Eye (tissue), 1 donor: ENCODE data around the gene CUX1.
"Not testable (repeated sequence)": the region's sequence is repeated elsewhere in the genome, so short reads cannot be mapped to it uniquely, and the experiment has no call there.

Experiments
- DNase-seq: peaks from one replicate; pipeline ENCODE4 v3.0.0-alpha.2; 2015

CUX1 gene

DNA sequence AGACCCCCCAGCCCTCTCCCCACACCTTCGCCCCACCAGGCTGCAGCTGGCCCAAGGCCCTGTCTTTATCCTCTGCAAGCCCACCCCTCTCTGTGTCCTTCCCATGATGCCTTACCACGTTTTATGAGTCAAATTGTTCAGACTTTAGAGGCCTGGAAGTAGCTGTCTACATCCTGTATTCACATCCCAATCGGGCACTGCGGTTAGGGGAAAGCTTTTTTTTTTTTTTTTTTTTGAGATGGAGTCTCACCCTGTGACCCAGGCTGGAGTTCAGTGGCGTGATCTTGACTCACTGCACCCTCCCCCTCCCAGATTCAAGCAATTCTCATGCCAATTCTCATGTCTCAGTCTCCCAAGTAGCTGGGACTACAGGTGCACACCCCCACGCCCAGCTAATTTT is 347.7 kb downstream of the CUX1 start:
- no peak for DNase-seq

DNA sequence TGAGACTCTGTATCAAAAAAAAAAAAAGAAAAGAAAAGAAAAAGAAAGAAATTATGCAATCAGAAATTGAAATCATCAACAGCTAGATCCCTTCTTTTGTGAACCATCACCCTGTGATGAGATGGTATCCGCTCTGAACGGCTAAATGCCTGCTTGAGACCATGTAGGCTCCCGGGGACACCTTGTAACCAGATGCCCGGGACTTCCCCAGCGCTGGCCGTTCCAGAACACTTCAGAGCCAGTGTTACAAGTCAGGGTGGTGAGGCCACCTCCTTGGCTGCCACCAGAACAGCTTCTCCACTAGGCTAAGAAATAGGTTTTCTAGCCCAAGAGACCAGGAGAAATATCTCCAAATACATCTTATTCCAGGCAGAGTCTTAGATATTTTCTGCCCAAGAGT is 349.8 kb downstream of the CUX1 start:
- DNase-seq = no peak

DNA sequence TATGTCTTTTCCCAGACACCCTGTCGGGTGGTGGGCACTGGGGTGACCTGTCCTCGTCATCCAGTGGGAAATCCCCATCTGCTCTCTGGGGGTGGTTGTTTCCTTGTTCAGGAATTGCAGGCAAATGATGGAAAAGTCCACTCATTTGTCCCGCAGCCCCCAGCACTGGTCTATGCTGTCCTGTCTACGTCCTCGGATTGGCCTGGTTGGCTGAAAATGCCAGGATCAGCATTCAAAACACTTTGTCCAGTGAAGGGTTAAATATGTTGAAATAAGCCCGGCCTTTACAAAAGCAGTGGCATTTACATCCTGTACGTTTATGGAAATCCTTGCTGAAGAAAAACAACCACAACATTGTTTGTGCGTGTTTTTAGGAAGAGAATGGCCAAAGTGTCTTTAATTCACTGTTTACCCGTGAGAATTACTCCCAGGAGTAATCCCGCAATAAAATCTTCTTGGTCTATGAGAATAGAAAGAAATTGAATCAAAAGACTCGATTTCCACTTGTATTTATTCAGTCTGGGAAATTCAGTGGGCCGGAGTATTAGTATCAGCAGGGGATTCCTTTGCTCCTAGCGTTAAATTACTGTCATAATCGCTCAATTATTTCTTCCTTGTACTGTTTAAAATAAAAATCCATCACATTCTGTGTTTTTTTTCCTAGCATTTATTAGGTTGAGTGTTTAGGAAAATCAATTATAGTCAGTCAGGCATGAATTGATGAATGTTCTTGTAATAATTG is 352.4 kb downstream of the CUX1 start:
- DNase-seq = peak; percentile 62

- DNase-seq = no peak
These were observed 353.1 kb downstream of the CUX1 start for GRCh38 chr7:102170393-102170970.

- no peak for DNase-seq
These were observed 356.2 kb downstream of the CUX1 start for GRCh38 chr7:102173669-102174068.

GRCh38 chr7:102175423-102176170 is 358.2 kb downstream of the CUX1 start:
- no peak for DNase-seq

GRCh38 chr7:102178410-102178809 is 361.0 kb downstream of the CUX1 start:
- no peak for DNase-seq

GRCh38 chr7:102180727-102181126 is 363.3 kb downstream of the CUX1 start:
- DNase-seq = no peak

DNA sequence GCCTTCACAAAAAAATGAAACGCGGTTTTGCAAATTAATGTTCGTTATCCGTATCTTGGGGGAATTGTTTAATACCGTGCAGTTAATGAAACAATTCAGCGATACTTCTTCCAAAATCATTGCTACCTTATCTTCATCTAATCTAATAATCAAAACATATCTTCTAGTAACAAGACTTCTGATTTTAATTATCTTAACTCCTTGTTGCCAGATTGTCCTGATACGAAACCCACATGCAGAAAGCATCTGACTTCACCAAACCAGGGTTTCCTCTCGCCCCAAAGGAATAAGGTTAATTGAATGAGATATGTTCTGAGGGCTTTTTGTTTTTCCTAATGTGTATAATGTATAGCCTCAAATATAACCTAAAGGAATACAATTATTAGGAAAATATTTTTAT is 364.1 kb downstream of the CUX1 start:
- no peak for DNase-seq

DNA sequence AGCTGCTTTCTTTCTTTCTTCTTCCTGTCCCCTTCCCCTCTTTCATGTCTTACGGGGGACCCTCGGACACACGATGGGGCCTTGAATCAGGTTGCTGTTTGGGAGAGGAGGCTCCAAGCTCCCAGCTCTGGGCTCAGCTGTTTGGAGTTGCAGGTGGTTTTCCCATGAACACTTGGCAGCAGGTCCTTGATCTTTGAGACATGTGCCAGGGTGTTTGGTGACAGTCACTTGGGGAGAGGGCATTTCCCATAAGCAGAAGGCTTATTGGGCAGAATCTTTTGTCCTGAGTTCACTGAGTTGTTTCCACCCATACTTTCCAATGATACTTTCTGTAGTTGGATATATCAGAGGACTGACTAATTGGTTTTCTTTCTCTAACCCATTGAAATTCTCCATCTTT is 364.6 kb downstream of the CUX1 start:
- DNase-seq = no peak

- not testable (repeated sequence) for DNase-seq
These were observed 366.4 kb downstream of the CUX1 start for GRCh38 chr7:102183848-102184247.

- DNase-seq = no peak
These were observed 366.9 kb downstream of the CUX1 start for GRCh38 chr7:102184303-102184702.

GRCh38 chr7:102185796-102186195 is 368.4 kb downstream of the CUX1 start:
- no peak for DNase-seq

GRCh38 chr7:102186306-102186705 is 368.9 kb downstream of the CUX1 start:
- no peak for DNase-seq

GRCh38 chr7:102188746-102189145 is 371.3 kb downstream of the CUX1 start:
- DNase-seq = peak; percentile 13

- DNase-seq = no peak
These were observed 372.3 kb downstream of the CUX1 start for GRCh38 chr7:102189756-102190155.

- DNase-seq = no peak
These were observed 373.4 kb downstream of the CUX1 start for GRCh38 chr7:102190776-102191350.

DNA sequence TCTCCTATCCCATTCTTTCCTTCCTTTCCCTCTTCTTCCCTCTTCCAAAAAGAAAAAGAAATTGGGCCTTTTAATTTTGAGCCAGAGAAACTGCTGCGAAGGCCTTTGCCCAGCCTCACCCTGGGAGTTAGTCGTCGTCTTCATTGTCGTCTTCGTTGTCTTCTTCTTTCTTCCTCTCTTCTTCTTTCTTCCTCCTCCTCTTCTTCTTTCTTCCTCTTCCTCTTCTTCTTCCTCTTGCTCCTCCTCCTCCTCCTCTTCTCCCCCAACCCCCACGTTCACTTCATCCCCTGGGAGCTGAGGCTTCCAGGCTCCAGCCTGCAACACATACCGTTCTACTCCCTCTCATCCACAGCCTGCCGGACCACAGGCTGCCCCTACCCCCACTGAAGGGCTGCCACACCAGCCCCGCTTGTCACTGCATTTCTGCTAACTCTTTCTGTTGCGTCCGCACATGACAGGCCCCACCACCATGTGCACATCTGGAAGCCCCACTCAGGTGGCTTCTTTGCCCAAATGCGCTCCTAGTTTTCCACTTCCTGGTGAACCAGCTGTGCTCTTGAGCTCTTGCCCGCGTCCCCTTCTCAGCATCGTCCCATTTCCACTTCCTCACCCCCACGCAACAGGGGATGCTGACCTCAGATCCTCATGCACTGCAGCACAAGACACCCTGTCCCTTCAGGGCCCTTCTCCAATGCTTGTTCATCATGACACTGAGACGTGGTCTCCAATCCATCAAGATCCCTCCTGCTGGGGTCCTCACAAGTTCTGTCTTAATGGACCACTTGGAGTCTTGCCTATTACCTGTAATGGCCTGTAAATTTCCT is 374.3 kb downstream of the CUX1 start:
- DNase-seq = no peak

DNA sequence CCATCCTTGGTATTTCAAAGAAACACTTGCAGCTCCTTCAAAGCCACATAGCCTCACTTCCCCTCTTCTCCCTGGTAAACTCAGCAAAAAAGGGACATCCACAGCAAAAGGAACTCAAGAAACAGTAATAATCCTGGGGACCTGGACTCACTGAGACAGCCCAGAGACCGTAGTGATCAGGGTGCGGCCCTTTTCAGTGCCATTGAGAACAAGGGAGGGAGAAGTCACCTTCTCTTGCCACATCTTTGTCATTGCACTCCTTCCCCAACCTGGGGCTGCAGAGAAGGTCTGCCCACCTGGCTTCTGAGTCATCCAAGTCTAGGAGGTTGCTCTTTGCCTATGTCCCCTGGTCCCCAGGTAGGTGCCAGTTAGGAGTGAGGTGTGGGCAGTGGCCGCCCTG is 375.4 kb downstream of the CUX1 start:
- no peak for DNase-seq

GRCh38 chr7:102193806-102194205 is 376.4 kb downstream of the CUX1 start:
- DNase-seq = no peak

DNA sequence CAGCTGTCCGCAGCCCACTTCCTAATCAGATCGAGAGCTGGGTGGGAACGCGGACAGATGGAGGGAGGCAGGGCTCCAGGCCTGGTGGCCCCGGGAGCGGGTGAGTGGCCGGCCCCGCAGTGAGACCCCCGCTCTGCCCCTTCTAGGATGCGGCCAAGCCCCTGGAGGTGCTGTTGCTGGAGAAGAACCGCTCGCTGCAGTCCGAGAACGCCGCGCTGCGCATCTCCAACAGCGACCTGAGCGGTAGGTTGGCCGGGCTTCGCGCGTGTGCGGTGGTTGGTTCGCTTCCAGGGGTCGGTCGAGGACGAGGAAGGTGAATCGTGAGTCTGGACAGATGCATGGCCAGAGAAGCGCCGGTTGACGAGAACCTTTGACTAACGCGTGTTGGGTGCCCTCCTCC is 377.9 kb downstream of the CUX1 start:
- DNase-seq = no peak

- no peak for DNase-seq
These were observed 378.6 kb downstream of the CUX1 start for GRCh38 chr7:102196028-102196427.

DNA sequence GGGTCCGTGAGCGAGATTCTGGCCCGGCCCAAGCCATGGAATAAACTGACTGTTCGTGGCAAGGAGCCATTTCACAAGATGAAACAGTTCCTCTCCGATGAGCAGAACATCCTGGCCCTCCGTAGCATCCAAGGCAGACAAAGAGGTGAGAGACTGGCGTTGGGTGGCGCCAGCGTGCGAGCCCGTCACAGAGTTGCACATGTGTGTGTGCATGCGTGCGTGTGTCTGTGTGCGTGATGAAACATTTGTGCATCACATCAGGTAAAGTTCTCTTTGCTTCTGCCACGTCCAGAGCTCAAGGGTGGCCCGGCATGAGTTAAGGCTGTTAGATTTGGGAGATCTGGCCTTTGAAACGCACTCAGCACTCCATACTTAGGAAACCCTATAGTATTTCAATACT is 379.7 kb downstream of the CUX1 start:
- DNase-seq = no peak
